Fibroblast of lung (primary cell): ENCODE measurements around the gene NYAP1.

ENCODE experiments used
- CTCF ChIP-seq, 2 donors: IDR thresholded peaks in 1 of 2; conservative IDR thresholded peaks in 1 of 2; 1 replicate in 1 of 2; 2 replicates in 1 of 2; pipeline ENCODE4 v1.5.1; 2011 to 2012; ENCODE audit warnings: low read length in 2 of 2, control low read depth in 1 of 2, inconsistent platforms in 1 of 2, low read depth in 1 of 2, mild to moderate bottlenecking in 1 of 2
- EZH2 ChIP-seq: IDR thresholded peaks from 2 replicates; pipeline ENCODE4 v1.5.1; 2012; ENCODE audit warnings: low read length, control low read depth, mild to moderate bottlenecking; ENCODE audit errors: missing control alignments

GRCh38 chr7:100471021-100471420, 12.7 kb upstream of the NYAP1 start:
- no peak for TF ChIP-seq CTCF (conservative IDR thresholded peaks at IDR 0.05 in 1 of 2, IDR thresholded peaks at IDR 0.05 in 1 of 2; ENCODE audit: low read depth in 1 of 2, low read length in 2 of 2)
- TF ChIP-seq EZH2, result no peak
